Neural cell (in vitro differentiated cells): ENCODE data around the gene GPRC5B. TPM values are rescaled to one million over a fixed set of nuclear protein-coding genes. Genes with fewer than 3 reads are reported as not detected.

ENCODE experiments used
- H2AFZ ChIP-seq: fragments of 200-600, 300-800 bp; sonication (generic), shearing (Covaris generic); 2 replicates; pipeline ENCODE4 v1.6.0; 2014; ENCODE audit warnings: low read depth, mild to moderate bottlenecking, antibody characterized with exemption, low read length, moderate library complexity
- H3F3A ChIP-seq: fragments of 200-600 bp; shearing (Covaris generic); 2 replicates; pipeline ENCODE4 v1.6.1; 2016; ENCODE audit warnings: mild to moderate bottlenecking, moderate library complexity, mixed read lengths, antibody characterized with exemption, low read length; ENCODE audit not compliant: insufficient read depth, poor library complexity, severe bottlenecking
- H3K27ac ChIP-seq: fragments of 200-600, 300-800 bp; sonication (generic), shearing (Covaris generic); 2 replicates; pipeline ENCODE4 v1.5.1; 2014; ENCODE audit warnings: mild to moderate bottlenecking, low read length, moderate library complexity
- H3K27me3 ChIP-seq: fragments of 300-800, 200-600 bp; sonication (generic), shearing (Covaris generic); 2 replicates; pipeline ENCODE4 v1.6.0; 2014; ENCODE audit warnings: mild to moderate bottlenecking, low read depth, low read length, moderate library complexity; ENCODE audit not compliant: insufficient read depth
- H3K36me3 ChIP-seq: fragments of 300-800, 200-600 bp; sonication (generic), shearing (Covaris generic); 2 replicates; pipeline ENCODE4 v1.5.1; 2014; ENCODE audit warnings: mild to moderate bottlenecking, antibody characterized with exemption, low read length, moderate library complexity; ENCODE audit not compliant: insufficient read depth
- H3K4me2 ChIP-seq: fragments of 300-800, 200-600 bp; sonication (generic), shearing (Covaris generic); 2 replicates; pipeline ENCODE4 v1.6.0; 2014; ENCODE audit warnings: mild to moderate bottlenecking, low read length
- H3K4me3 ChIP-seq: fragments of 300-800, 200-600 bp; sonication (generic), shearing (Covaris generic); 2 replicates; pipeline ENCODE4 v1.5.1; 2014; ENCODE audit warnings: mild to moderate bottlenecking, low read length, moderate library complexity
- H3K79me2 ChIP-seq: fragments of 200-600 bp; shearing (Covaris generic); replicated peaks from 2 replicates; pipeline ENCODE4 v1.6.0; 2014; ENCODE audit warnings: mild to moderate bottlenecking, low read length, moderate library complexity; ENCODE audit not compliant: insufficient read depth
- H3K9ac ChIP-seq: fragments of 300-800, 200-600 bp; sonication (generic), shearing (Covaris generic); 2 replicates; pipeline ENCODE4 v1.6.1; 2016; ENCODE audit warnings: mild to moderate bottlenecking, low read length, mixed read lengths
- H3K9me2 ChIP-seq: fragments of 200-600 bp; shearing (Covaris generic); 2 replicates; pipeline ENCODE4 v1.6.1; 2016; ENCODE audit warnings: mild to moderate bottlenecking, low read length, mixed read lengths; ENCODE audit not compliant: insufficient read depth
- H3K9me3 ChIP-seq: fragments of 200-600, 300-800 bp; sonication (generic), shearing (Covaris generic); 2 replicates; pipeline ENCODE4 v1.6.1; 2016; ENCODE audit warnings: mild to moderate bottlenecking, mixed run types, low read length, moderate library complexity, mixed read lengths
- H4K20me1 ChIP-seq: fragments of 200-600 bp; shearing (Covaris generic); 2 replicates; pipeline ENCODE4 v1.6.1; 2016; ENCODE audit warnings: mild to moderate bottlenecking, mixed run types; ENCODE audit not compliant: insufficient read depth
- EP300 ChIP-seq: fragments of 450-650 bp; conservative IDR thresholded peaks from 2 replicates; pipeline ENCODE4 v1.6.1; 2014; ENCODE audit warnings: antibody characterized with exemption, mild to moderate bottlenecking, moderate library complexity; ENCODE audit not compliant: poor library complexity, severe bottlenecking
- EZH2 ChIP-seq: fragments of 200-600, 300-800 bp; shearing (Covaris generic), sonication (generic); IDR thresholded peaks from 2 replicates; pipeline ENCODE4 v1.6.1; 2014; ENCODE audit warnings: antibody characterized with exemption, low read length, borderline replicate concordance, mild to moderate bottlenecking; ENCODE audit not compliant: insufficient read depth, poor library complexity, severe bottlenecking
- MXI1 ChIP-seq: fragments of 450-650 bp; conservative IDR thresholded peaks from 2 replicates; pipeline ENCODE4 v1.6.1; 2014; ENCODE audit warnings: antibody characterized with exemption, mild to moderate bottlenecking; ENCODE audit not compliant: poor library complexity, severe bottlenecking
- POLR2AphosphoS5 ChIP-seq: IDR thresholded peaks from 2 replicates; pipeline ENCODE4 v1.6.1; 2012
- RAD21 ChIP-seq: fragments of 450-650 bp; conservative IDR thresholded peaks from 2 replicates; pipeline ENCODE4 v1.6.1; 2014; ENCODE audit warnings: antibody characterized with exemption, mild to moderate bottlenecking, moderate library complexity
- SMC3 ChIP-seq: fragments of 450-650 bp; conservative IDR thresholded peaks from 2 replicates; pipeline ENCODE4 v1.6.1; 2014; ENCODE audit warnings: antibody characterized with exemption, mild to moderate bottlenecking, moderate library complexity; ENCODE audit not compliant: poor library complexity
- TAF1 ChIP-seq: IDR thresholded peaks from 2 replicates; pipeline ENCODE4 v1.6.1; 2012; ENCODE audit warnings: low read depth
- polyA plus RNA-seq: library from polyadenylated mRNA; depleted of rRNA; stranded (reverse); fragments of >200 nt; gene quantifications from 2 replicates; pipeline ENCODE4 v1.2.3, GENCODE V29; 2014
- TF ChIP-seq, protein P1 (sequence below): fragments of 450-650 bp; IDR thresholded peaks from 2 replicates; pipeline ENCODE4 v1.5.1; 2014; ENCODE audit warnings: antibody characterized with exemption, mild to moderate bottlenecking, moderate library complexity; ENCODE audit not compliant: poor library complexity, severe bottlenecking
- TF ChIP-seq, protein P2 (sequence below): IDR thresholded peaks from 2 replicates; pipeline ENCODE4 v1.6.1; 2012; ENCODE audit warnings: borderline replicate concordance

Gene GPRC5B
- polyA plus RNA-seq, 1 donor from 2014 or later: 25.4 TPM

DNA sequence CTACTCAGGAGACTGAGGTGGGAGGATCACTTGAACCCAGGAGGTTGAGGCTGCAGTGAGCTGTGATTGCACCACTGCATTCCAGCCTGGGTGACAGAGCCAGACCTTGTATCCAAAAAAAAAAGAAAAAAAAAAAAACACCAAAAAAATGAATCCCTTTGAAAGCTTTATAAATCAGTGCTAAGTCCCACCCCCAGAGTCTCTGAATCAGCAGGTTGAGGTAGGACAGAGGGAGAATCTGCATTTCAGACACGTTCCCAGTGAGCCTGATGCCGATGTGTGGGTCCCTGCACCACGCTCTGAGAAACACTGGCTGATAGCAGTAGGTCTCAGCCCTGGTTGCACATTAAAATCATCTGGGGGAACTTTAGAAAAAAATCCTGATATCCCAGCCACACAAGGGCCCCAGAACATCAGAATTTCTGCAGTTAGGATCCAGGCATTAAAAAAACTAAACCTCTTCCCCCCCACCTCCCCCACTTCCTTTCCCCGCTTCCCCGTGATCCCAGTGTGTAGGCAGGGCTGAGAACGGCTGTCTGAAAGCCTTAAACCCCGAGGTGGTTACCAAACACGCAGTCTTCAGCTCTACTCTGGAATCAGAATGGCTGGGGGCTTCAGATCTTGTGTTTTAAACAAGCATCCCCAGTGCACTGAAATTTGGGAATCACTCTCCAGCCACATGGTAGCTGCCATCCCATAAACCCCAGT, 27.3 kb upstream of the GPRC5B start:
- H3K36me3 ChIP-seq: no peaks in the 10 kb centered on the region
- no peaks in the 10 kb centered on the region for H3K9me3 ChIP-seq
- no peak overlapping the region for H3K4me2 ChIP-seq
- TF ChIP-seq SMC3 (no peak), EP300 (no peak), EZH2 (no peak), POLR2AphosphoS5 (no peak), RAD21 (no peak), TAF1 (no peak)
- TF ChIP-seq, protein P1, sequence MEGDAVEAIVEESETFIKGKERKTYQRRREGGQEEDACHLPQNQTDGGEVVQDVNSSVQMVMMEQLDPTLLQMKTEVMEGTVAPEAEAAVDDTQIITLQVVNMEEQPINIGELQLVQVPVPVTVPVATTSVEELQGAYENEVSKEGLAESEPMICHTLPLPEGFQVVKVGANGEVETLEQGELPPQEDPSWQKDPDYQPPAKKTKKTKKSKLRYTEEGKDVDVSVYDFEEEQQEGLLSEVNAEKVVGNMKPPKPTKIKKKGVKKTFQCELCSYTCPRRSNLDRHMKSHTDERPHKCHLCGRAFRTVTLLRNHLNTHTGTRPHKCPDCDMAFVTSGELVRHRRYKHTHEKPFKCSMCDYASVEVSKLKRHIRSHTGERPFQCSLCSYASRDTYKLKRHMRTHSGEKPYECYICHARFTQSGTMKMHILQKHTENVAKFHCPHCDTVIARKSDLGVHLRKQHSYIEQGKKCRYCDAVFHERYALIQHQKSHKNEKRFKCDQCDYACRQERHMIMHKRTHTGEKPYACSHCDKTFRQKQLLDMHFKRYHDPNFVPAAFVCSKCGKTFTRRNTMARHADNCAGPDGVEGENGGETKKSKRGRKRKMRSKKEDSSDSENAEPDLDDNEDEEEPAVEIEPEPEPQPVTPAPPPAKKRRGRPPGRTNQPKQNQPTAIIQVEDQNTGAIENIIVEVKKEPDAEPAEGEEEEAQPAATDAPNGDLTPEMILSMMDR: no peak
- TF ChIP-seq, protein P2, sequence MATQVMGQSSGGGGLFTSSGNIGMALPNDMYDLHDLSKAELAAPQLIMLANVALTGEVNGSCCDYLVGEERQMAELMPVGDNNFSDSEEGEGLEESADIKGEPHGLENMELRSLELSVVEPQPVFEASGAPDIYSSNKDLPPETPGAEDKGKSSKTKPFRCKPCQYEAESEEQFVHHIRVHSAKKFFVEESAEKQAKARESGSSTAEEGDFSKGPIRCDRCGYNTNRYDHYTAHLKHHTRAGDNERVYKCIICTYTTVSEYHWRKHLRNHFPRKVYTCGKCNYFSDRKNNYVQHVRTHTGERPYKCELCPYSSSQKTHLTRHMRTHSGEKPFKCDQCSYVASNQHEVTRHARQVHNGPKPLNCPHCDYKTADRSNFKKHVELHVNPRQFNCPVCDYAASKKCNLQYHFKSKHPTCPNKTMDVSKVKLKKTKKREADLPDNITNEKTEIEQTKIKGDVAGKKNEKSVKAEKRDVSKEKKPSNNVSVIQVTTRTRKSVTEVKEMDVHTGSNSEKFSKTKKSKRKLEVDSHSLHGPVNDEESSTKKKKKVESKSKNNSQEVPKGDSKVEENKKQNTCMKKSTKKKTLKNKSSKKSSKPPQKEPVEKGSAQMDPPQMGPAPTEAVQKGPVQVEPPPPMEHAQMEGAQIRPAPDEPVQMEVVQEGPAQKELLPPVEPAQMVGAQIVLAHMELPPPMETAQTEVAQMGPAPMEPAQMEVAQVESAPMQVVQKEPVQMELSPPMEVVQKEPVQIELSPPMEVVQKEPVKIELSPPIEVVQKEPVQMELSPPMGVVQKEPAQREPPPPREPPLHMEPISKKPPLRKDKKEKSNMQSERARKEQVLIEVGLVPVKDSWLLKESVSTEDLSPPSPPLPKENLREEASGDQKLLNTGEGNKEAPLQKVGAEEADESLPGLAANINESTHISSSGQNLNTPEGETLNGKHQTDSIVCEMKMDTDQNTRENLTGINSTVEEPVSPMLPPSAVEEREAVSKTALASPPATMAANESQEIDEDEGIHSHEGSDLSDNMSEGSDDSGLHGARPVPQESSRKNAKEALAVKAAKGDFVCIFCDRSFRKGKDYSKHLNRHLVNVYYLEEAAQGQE: no peak
- H3F3A ChIP-seq: no peaks in the 10 kb centered on the region
- H4K20me1 ChIP-seq: no peaks in the 10 kb centered on the region
- no peaks in the 10 kb centered on the region for H3K79me2 ChIP-seq
- H3K27me3 ChIP-seq: no peaks in the 10 kb centered on the region
- H3K9ac ChIP-seq: no peak overlapping the region
- no peak overlapping the region for H3K27ac ChIP-seq
- H2AFZ ChIP-seq: no peak overlapping the region
- no peak overlapping the region for H3K4me3 ChIP-seq
- no peaks in the 10 kb centered on the region for H3K9me2 ChIP-seq

DNA sequence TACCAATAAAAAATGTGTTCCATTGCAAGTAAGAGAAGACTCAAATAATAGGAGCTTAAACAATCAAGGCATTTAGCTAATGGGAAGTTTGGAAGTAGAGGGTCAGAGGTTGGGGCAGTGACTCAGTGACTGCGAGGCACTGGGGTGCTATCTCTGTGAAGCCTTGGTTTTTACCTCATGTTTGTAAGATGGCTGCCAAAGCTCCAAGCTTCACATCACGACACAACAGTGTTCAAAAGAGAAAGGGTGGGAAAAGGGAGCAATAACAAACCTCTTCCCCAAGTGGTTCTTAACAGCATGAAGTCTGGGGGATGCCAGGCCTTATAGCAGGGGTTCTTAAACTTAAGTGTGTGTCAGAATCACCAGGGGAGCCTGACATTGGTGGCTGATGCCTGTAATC, 26.6 kb upstream of the GPRC5B start:
- H3K9me2 ChIP-seq: no peaks in the 10 kb centered on the region
- no peak overlapping the region for H3K4me2 ChIP-seq
- H3K36me3 ChIP-seq: no peaks in the 10 kb centered on the region
- H3K4me3 ChIP-seq: no peak overlapping the region
- no peaks in the 10 kb centered on the region for H3F3A ChIP-seq
- H2AFZ ChIP-seq: no peak overlapping the region
- TF ChIP-seq, protein P2: no peak
- TF ChIP-seq RAD21 (no peak), TAF1 (no peak), MXI1 (no peak), EZH2 (no peak), POLR2AphosphoS5 (no peak), EP300 (no peak), SMC3 (no peak)
- TF ChIP-seq, protein P1: no peak
- no peak overlapping the region for H3K27ac ChIP-seq
- H3K9ac ChIP-seq: no peak overlapping the region
- no peaks in the 10 kb centered on the region for H3K9me3 ChIP-seq
- no peaks in the 10 kb centered on the region for H3K79me2 ChIP-seq
- H4K20me1 ChIP-seq: no peaks in the 10 kb centered on the region
- H3K27me3 ChIP-seq: no peaks in the 10 kb centered on the region
